Skeletal muscle cell (primary cell): ENCODE measurements around the gene OAS3.
"Not testable (repeated sequence)": the region's sequence is repeated elsewhere in the genome, so short reads cannot be mapped to it uniquely, and the experiment has no call there.

Experiments used
- DNase-seq: peaks from one replicate; pipeline ENCODE4 v3.0.0-alpha.2; 2010; ENCODE audit warnings: low read depth
- H3K4me3 ChIP-seq: 2 replicates; pipeline ENCODE4 v1.5.1; 2011; ENCODE audit warnings: low read depth, mild to moderate bottlenecking, control low read depth, low read length, moderate library complexity

Gene OAS3

GRCh38 chr12:112937741-112938719 is at the start of gene OAS3:
TSS of gene OAS3 (plus strand) at chr12:112938474. CDS start at chr12:112938531, 57 bp downstream.
- peak within 1 kb of the TSS; percentile 65 for H3K4me3 ChIP-seq
- peak; percentile 23 for DNase-seq

DNA sequence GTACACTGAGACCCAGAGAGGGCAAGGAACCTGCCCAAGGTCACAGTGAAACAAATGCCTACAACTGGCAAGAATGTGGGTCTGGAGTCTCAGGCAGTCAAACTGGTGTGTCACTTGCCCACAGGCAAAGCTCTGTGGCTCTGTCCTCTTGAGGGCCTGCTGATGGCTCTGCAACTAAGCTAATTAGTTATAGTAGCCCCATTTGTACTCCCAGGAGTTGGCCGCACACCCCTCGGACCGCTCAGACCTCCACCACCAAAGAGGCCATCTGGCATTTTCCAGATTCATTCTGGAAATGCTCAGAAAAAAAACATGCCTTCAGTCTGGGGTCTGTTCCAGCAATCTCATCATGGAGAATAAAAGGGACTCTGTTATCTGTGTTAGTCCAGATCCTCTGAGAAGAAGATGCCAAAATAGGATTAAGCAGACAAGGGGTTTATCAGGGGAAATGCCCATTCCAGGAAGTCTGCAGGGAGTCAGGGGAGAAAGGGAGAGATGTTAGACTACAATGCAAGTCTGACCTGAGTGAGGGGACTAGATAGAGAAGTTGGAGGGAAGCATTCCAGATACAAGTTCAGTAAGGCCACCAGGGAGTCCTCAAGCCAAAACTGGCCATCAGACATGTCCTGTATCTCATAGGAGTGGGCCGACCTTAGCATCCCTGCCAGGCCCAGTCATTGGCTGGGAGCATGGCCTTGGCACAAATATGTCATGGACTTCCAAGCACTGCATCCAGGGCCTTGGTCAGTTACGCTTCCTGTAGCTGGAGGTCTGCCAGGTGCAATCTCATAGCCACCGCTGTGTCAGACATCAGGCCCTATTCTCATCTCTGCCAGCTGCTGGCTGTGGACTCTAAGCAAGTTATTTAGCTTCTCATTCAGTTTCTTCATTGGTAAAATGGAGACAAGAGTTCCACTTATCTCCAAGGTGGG is 46.9 kb upstream of the OAS3 start:
- no peak overlapping the region for H3K4me3 ChIP-seq
- no peak for DNase-seq

DNA sequence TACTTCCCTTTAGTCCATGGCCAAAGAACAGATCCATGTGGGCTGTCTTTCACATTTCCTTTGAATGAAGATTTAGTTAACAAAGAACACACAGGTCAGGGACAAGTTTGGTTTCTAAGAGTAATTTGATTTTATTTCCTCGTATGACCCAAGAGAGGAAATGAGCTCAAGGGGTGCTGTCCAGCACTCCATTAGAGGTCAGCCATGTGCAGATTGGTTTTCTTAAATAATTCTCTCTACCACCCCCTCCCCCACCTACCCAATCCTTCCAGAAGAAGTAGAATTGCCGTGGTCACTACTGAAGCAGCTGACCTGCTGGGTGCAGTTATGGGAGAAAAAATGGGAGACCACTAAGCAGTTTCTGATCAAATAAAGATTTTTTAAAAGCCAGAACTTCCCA is 45.4 kb upstream of the OAS3 start:
- H3K4me3 ChIP-seq: no peak overlapping the region
- DNase-seq: no peak

GRCh38 chr12:112894128-112894527 is 44.1 kb upstream of the OAS3 start:
- no peak for DNase-seq

DNA sequence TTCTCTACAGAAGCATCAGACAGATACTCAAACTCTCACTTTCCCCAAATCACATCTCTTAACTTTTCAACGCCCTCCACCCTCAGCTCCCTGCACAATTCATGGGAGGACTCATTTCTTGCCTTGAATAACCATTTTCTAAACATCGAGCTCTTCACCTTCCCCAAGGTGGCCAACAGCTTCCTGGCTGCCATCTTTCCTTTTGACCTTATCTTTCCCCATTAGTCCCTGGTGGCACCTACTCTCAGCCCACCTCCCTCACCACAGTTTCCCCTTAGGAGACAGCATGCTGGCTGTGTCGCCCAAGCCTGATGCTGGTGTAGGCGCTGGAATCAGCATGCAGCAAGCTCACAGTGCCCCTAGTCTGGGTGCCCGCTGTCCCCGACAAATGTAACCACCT is 39.9 kb upstream of the OAS3 start:
- H3K4me3 ChIP-seq: no peak overlapping the region
- DNase-seq: no peak

More at GRCh38 chr12:112894128-112894527, 44.1 kb upstream of the OAS3 start:
- no peak overlapping the region for H3K4me3 ChIP-seq

GRCh38 chr12:112900298-112901145 is 37.8 kb upstream of the OAS3 start:
- no peak for DNase-seq
- H3K4me3 ChIP-seq: no peak overlapping the region

DNA sequence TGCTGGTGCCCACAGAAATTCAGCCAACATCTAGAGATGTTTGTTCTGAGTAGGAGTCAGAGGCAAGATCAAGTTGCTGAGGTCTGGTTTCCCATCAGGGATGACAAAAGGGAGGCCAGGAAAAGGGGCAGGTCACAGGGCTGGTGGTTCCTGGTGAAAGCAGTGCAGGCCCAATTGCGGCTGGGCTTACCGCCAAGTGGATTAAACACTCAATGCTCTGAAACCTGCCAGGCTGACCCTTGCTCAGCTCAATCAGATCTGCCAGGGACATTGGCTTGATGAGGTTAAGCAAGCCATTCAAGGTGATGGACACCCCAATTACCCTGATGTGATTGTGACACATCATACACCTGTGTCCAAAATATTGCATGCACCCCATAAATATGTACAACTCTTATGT is 37.0 kb upstream of the OAS3 start:
- DNase-seq: no peak
- H3K4me3 ChIP-seq: no peak overlapping the region

- no peak for DNase-seq
- H3K4me3 ChIP-seq: no peak overlapping the region
These were observed 33.7 kb upstream of the OAS3 start for GRCh38 chr12:112904571-112904970.

DNA sequence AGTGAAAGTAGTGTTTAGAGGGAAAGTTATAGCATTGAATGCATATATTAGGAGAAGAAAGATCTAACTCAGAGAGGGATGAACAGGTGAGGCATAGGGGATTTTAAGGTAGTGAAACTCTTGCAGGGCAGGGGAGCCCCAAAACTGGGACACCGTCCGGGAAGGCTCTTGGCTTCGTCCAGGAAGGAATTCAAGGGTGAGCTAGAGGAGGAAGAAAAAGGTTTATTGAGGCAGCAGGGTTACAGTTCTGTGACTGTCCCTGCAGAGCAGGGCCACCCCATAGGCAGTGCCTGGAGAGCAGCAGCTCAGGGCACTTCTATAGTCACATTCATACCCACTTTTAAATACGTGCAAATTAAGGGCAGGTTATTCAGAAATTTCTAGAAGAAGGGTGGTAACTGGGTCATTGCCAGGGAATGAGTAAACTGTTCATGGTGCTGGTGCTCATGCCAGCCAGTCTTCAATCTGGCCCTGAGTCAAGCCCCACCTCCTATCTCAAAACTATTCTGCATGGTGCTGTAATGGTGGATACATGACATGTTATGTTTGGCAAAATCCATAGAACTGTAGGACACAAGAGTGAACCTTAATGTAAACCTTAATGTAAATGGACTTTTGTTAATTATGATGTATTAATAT is 32.7 kb upstream of the OAS3 start:
- H3K4me3 ChIP-seq: no peak overlapping the region
- DNase-seq: no peak

- peak within 1 kb of the TSS; percentile 18 for H3K4me3 ChIP-seq
- DNase-seq: no peak
These were observed 31.4 kb upstream of the OAS3 start, which contains the start of gene OAS1 for GRCh38 chr12:112906712-112907414. TSS of gene OAS1 (plus strand) at chr12:112906962. CDS start at chr12:112907040, 78 bp downstream.

DNA sequence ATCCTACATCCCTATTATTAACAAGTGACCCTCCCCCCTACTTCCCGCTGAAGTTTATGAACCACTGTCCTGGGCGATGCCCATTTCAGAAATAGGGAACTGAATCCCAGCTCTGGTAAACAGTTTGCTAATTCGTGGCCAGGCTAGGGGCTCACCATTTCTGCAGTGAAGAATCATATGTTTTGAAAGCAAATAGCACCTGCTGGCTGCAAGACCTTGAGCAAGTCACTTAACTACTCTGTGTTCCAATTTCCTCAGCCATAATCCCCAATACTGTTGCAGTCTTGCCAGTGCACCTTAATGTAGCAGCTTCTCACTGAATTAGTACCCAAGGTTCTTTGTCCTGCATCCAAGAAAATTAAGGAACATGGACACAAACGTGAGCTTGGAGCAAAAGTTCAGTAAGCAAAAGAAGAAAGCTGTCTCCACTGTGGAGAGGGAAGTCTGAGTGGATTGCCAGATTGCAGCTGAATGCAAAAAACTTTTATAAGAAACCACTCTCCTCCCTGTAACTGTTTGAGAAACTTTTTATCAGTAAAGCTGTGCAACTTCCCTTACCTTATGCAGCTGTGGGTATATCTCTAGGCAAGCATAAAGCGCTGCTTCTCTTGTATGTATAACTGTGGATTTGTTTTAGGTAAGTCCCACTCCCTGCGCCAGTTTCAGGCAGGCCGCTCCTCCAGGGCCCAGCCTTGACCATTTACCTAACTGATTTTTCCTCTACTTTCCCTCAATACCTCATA is 30.7 kb upstream of the OAS3 start:
- no peak overlapping the region for H3K4me3 ChIP-seq
- DNase-seq: no peak

DNA sequence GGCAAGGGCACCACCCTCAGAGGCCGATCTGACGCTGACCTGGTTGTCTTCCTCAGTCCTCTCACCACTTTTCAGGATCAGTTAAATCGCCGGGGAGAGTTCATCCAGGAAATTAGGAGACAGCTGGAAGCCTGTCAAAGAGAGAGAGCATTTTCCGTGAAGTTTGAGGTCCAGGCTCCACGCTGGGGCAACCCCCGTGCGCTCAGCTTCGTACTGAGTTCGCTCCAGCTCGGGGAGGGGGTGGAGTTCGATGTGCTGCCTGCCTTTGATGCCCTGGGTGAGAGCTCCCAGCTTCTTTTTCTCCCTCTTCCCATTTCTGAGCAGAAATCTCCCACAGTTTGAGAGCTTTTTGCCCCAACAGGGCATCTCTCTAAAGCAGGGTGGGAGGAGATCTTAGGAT is 29.7 kb upstream of the OAS3 start:
- no peak for DNase-seq
- no peak overlapping the region for H3K4me3 ChIP-seq

DNA sequence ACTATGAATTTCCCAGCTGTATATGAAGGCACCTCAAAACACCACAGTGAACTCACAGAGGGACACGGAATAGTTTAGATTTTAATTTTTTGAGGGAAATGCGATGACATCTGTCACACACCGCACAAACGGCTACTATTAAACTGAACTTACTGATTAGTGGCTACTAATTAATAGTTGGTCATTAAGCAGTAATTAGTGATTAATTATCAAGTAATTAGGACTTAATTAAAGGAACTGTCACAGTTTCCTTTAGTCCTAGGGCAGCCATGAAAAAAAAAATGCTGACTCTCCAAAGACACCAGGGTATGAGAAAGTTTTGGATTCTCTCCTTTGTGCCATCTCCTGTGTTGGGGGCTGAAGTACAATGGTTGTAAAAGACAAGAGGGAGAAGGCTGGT is 28.6 kb upstream of the OAS3 start:
- DNase-seq: no peak
- H3K4me3 ChIP-seq: no peak overlapping the region

GRCh38 chr12:112913038-112913688 is 25.1 kb upstream of the OAS3 start:
- no peak overlapping the region for H3K4me3 ChIP-seq
- no peak for DNase-seq

GRCh38 chr12:112913888-112914287 is 24.4 kb upstream of the OAS3 start:
- not testable (repeated sequence) for DNase-seq, H3K4me3 ChIP-seq

- no peak overlapping the region for H3K4me3 ChIP-seq
- DNase-seq: no peak
These were observed 22.0 kb upstream of the OAS3 start for GRCh38 chr12:112916270-112916669.

- DNase-seq: no peak
- no peak overlapping the region for H3K4me3 ChIP-seq
These were observed 19.2 kb upstream of the OAS3 start for GRCh38 chr12:112919121-112919520.
